ENCODE results near the gene NUMB. TPM values are rescaled to one million over a fixed set of nuclear protein-coding genes. Genes with fewer than 3 reads are reported as not detected.

The NUMB gene
- total and polyA plus RNA-seq, 4 donors: 21.2 to 45.8 (median 26.1) TPM

DNA sequence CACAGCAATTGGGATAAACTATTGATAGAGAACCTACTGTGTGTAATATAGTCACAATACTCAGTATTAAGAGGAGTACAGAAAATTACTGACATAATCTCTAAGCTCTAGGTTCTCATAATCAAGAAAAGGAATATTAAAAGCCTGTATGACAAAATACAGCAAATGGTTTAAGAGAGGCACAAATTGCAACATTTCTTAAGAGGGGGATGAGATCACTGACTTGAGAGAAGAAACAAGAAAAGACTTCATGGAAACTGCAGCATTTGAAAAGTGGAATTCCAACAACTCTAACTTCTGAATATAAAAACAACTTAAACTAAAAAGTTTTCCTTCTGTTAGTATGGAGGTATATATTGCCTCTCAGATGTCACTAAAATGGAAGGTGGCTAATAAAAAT is 89.7 kb downstream of the NUMB start:
- Histone ChIP-seq H3K4me1 (ENCODE audit: control insufficient read depth in 4 of 4, insufficient read depth in 4 of 4, low read length in 3 of 4) (peaks cover 0 to 10% (median 4%) of the 10 kb centered on the region in 4 donors), H3K36me3 (ENCODE audit: control insufficient read depth in 4 of 4, insufficient read depth in 3 of 4, low read depth in 1 of 4, low read length in 3 of 4) (peaks cover 0 to 2% (median 0%) of the 10 kb centered on the region in 4 donors), H3K27me3 (ENCODE audit: control insufficient read depth in 4 of 4, insufficient read depth in 4 of 4, low read length in 3 of 4) (no peaks in the 10 kb centered on the region), H3K4me3 (ENCODE audit: low read depth in 1 of 3, low read length in 3 of 3) (no peak overlapping the region), H3K9me3 (ENCODE audit: control insufficient read depth in 4 of 4, low read length in 3 of 4) (no peaks in the 10 kb centered on the region), H3K9ac (ENCODE audit: low read depth in 1 of 2, low read length in 2 of 2) (no peak overlapping the region), H3K27ac (ENCODE audit: low read depth in 1 of 2, low read length in 2 of 2) (no peak overlapping the region)
- TF ChIP-seq YY1 (IDR thresholded peaks at IDR 0.05) (no peak), RAD21 (IDR thresholded peaks at IDR 0.05) (no peak), FOXA2 (IDR thresholded peaks at IDR 0.05) (no peak), EGR1 (IDR thresholded peaks at IDR 0.05; ENCODE audit: low read depth in 2 of 2) (no peak), SP1 (IDR thresholded peaks at IDR 0.05) (no peak)
- TF ChIP-seq, protein P1, sequence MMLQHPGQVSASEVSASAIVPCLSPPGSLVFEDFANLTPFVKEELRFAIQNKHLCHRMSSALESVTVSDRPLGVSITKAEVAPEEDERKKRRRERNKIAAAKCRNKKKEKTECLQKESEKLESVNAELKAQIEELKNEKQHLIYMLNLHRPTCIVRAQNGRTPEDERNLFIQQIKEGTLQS (IDR thresholded peaks at IDR 0.05): no peak
- TF ChIP-seq, protein P2, sequence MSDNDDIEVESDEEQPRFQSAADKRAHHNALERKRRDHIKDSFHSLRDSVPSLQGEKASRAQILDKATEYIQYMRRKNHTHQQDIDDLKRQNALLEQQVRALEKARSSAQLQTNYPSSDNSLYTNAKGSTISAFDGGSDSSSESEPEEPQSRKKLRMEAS (IDR thresholded peaks at IDR 0.05): no peak
- DNase-seq (ENCODE audit: low spot score): no peak

DNA sequence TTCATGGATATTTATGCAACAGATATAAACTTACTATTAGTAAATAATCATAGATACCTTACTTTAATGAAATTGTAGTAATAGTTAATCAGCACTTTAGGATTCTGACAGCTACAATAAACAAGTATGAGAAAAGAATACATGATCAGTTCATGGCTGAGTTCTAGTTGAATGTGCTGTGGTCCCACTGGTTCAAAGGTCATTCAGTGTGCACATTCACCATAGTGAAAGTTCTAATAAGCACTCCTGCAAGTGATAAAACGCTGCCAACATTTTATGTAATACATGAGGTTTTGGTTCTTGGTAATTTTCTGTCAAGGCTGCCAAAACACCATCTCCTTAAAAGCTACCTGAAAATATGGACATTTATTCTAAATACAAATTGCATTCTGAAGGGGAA is 92.6 kb downstream of the NUMB start:
- H3K27ac ChIP-seq (ENCODE audit: low read depth in 1 of 2, low read length in 2 of 2): no peak overlapping the region
- 25% methylated on average over 1 of the region's 1 CpG for WGBS
- peaks cover 0 to 2% (median under 1%) of the 10 kb centered on the region in 4 donors for H3K36me3 ChIP-seq (ENCODE audit: control insufficient read depth in 4 of 4, insufficient read depth in 3 of 4, low read depth in 1 of 4, low read length in 3 of 4)

DNA sequence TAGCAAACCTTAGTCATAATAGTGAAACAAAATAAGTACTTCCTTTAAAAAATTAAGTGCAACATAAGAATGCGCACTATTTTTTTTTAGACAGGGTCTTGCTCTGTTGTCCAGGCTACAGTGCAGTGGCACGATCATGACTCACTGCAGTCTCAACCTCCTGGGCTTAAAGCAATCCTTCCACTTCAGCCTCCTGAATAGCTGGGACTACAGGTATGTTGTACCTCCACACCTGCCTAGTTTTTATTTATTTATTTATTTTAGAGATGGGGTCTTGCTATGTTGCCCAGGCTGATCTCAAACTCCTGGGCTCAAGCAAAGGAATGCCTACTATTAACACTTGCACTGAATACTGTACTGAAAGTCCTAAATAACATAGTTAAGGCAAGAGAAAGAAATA is 93.8 kb downstream of the NUMB start:
- WGBS: over 99% methylated on average over 2 of the region's 2 CpGs
- no peak for DNase-seq (ENCODE audit: low spot score)
- Histone ChIP-seq H3K9ac (ENCODE audit: low read depth in 1 of 2, low read length in 2 of 2) (no peak overlapping the region), H3K27ac (ENCODE audit: low read depth in 1 of 2, low read length in 2 of 2) (no peak overlapping the region), H3K27me3 (ENCODE audit: control insufficient read depth in 4 of 4, insufficient read depth in 4 of 4, low read length in 3 of 4) (no peaks in the 10 kb centered on the region), H3K4me1 (ENCODE audit: control insufficient read depth in 4 of 4, insufficient read depth in 4 of 4, low read length in 3 of 4) (peaks cover 0 to 10% (median 4%) of the 10 kb centered on the region in 4 donors), H3K36me3 (ENCODE audit: control insufficient read depth in 4 of 4, insufficient read depth in 3 of 4, low read depth in 1 of 4, low read length in 3 of 4) (peaks cover 0 to 2% (median under 1%) of the 10 kb centered on the region in 4 donors), H3K9me3 (ENCODE audit: control insufficient read depth in 4 of 4, low read length in 3 of 4) (no peaks in the 10 kb centered on the region), H3K4me3 (ENCODE audit: low read depth in 1 of 3, low read length in 3 of 3) (no peak overlapping the region)
- TF ChIP-seq, protein P3, sequence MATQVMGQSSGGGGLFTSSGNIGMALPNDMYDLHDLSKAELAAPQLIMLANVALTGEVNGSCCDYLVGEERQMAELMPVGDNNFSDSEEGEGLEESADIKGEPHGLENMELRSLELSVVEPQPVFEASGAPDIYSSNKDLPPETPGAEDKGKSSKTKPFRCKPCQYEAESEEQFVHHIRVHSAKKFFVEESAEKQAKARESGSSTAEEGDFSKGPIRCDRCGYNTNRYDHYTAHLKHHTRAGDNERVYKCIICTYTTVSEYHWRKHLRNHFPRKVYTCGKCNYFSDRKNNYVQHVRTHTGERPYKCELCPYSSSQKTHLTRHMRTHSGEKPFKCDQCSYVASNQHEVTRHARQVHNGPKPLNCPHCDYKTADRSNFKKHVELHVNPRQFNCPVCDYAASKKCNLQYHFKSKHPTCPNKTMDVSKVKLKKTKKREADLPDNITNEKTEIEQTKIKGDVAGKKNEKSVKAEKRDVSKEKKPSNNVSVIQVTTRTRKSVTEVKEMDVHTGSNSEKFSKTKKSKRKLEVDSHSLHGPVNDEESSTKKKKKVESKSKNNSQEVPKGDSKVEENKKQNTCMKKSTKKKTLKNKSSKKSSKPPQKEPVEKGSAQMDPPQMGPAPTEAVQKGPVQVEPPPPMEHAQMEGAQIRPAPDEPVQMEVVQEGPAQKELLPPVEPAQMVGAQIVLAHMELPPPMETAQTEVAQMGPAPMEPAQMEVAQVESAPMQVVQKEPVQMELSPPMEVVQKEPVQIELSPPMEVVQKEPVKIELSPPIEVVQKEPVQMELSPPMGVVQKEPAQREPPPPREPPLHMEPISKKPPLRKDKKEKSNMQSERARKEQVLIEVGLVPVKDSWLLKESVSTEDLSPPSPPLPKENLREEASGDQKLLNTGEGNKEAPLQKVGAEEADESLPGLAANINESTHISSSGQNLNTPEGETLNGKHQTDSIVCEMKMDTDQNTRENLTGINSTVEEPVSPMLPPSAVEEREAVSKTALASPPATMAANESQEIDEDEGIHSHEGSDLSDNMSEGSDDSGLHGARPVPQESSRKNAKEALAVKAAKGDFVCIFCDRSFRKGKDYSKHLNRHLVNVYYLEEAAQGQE (IDR thresholded peaks at IDR 0.05): no peak
- TF ChIP-seq FOXA2 (IDR thresholded peaks at IDR 0.05) (no peak), EGR1 (IDR thresholded peaks at IDR 0.05; ENCODE audit: low read depth in 2 of 2) (no peak), YY1 (IDR thresholded peaks at IDR 0.05) (no peak), SP1 (IDR thresholded peaks at IDR 0.05) (no peak), JUND (IDR thresholded peaks at IDR 0.05) (no peak), TAF1 (conservative IDR thresholded peaks at IDR 0.05) (no peak), HNF4G (IDR thresholded peaks at IDR 0.05) (no peak), RAD21 (IDR thresholded peaks at IDR 0.05) (no peak), GABPA (IDR thresholded peaks at IDR 0.05 in 1 of 2, conservative IDR thresholded peaks at IDR 0.05 in 1 of 2) (no peak), RXRA (IDR thresholded peaks at IDR 0.05) (no peak), HNF4A (conservative IDR thresholded peaks at IDR 0.05) (no peak), NR2F2 (IDR thresholded peaks at IDR 0.05) (no peak), FOXA1 (IDR thresholded peaks at IDR 0.05) (no peak)
- TF ChIP-seq, protein P1 (IDR thresholded peaks at IDR 0.05): no peak
- TF ChIP-seq, protein P4, sequence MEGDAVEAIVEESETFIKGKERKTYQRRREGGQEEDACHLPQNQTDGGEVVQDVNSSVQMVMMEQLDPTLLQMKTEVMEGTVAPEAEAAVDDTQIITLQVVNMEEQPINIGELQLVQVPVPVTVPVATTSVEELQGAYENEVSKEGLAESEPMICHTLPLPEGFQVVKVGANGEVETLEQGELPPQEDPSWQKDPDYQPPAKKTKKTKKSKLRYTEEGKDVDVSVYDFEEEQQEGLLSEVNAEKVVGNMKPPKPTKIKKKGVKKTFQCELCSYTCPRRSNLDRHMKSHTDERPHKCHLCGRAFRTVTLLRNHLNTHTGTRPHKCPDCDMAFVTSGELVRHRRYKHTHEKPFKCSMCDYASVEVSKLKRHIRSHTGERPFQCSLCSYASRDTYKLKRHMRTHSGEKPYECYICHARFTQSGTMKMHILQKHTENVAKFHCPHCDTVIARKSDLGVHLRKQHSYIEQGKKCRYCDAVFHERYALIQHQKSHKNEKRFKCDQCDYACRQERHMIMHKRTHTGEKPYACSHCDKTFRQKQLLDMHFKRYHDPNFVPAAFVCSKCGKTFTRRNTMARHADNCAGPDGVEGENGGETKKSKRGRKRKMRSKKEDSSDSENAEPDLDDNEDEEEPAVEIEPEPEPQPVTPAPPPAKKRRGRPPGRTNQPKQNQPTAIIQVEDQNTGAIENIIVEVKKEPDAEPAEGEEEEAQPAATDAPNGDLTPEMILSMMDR (IDR thresholded peaks at IDR 0.05; ENCODE audit: low read depth, low read length, missing input control): no peak
- TF ChIP-seq, protein P5, sequence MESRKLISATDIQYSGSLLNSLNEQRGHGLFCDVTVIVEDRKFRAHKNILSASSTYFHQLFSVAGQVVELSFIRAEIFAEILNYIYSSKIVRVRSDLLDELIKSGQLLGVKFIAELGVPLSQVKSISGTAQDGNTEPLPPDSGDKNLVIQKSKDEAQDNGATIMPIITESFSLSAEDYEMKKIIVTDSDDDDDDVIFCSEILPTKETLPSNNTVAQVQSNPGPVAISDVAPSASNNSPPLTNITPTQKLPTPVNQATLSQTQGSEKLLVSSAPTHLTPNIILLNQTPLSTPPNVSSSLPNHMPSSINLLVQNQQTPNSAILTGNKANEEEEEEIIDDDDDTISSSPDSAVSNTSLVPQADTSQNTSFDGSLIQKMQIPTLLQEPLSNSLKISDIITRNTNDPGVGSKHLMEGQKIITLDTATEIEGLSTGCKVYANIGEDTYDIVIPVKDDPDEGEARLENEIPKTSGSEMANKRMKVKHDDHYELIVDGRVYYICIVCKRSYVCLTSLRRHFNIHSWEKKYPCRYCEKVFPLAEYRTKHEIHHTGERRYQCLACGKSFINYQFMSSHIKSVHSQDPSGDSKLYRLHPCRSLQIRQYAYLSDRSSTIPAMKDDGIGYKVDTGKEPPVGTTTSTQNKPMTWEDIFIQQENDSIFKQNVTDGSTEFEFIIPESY (IDR thresholded peaks at IDR 0.05): no peak
- TF ChIP-seq, protein P2 (IDR thresholded peaks at IDR 0.05): no peak

More for the DNA sequence above, 92.6 kb downstream of the NUMB start:
- Histone ChIP-seq H3K9me3 (ENCODE audit: control insufficient read depth in 4 of 4, low read length in 3 of 4) (no peaks in the 10 kb centered on the region), H3K9ac (ENCODE audit: low read depth in 1 of 2, low read length in 2 of 2) (no peak overlapping the region), H3K27me3 (ENCODE audit: control insufficient read depth in 4 of 4, insufficient read depth in 4 of 4, low read length in 3 of 4) (no peaks in the 10 kb centered on the region), H3K4me3 (ENCODE audit: low read depth in 1 of 3, low read length in 3 of 3) (no peak overlapping the region), H3K4me1 (ENCODE audit: control insufficient read depth in 4 of 4, insufficient read depth in 4 of 4, low read length in 3 of 4) (peaks cover 0 to 10% (median 4%) of the 10 kb centered on the region in 4 donors)
- DNase-seq (ENCODE audit: low spot score): no peak
- TF ChIP-seq SP1 (IDR thresholded peaks at IDR 0.05) (peak; percentile 19), NR2F2 (IDR thresholded peaks at IDR 0.05) (peak; percentile 50), FOXA1 (IDR thresholded peaks at IDR 0.05) (no peak), GABPA (IDR thresholded peaks at IDR 0.05 in 1 of 2, conservative IDR thresholded peaks at IDR 0.05 in 1 of 2) (no peak), RXRA (IDR thresholded peaks at IDR 0.05) (peak; percentile 57 to 72), HNF4A (conservative IDR thresholded peaks at IDR 0.05) (peak; percentile 75 to 82), RAD21 (IDR thresholded peaks at IDR 0.05) (peak in 1 of 2 donors; percentile 25), YY1 (IDR thresholded peaks at IDR 0.05) (peak; percentile 43), HNF4G (IDR thresholded peaks at IDR 0.05) (no peak)
